ENCODE data around the gene TLE2. TPM values are rescaled to one million over a fixed set of nuclear protein-coding genes. Genes with fewer than 3 reads are reported as not detected.

The TLE2 gene
- total and polyA plus RNA-seq, 9 of the 15 experiments (the other 6 are each of a cell fraction or from before 2014, with no cell fraction given): 0.35 to 13.1 (median 6.2) TPM

DNA sequence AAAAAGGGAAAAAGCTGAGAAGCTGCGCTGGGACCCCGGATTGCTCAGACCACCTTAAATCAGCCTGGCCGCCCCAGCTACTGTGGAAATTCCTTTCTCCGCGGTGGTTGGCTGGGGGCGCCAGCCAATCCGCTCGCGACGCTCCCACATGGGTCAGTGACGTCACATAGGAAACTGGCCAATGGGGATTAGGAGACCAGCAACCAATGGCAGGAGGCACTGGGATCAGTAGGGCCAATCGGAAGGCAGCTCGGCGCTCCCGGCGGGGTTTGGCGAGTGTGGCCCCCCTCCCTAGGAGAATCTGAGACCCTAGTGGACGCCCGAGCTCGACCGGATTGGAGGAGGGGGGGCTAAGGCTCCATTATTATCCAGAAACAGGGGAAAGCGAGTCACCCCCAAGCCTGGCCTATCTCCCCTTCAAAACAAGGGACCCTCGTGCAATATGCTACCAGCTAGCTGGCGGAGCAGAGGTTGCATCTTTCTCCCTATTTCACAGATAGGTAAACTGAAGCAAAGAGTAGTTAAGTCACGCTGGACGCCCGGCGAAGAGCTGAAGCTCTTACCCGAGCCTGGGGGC is 6.5 kb upstream of the TLE2 start (continued):
- TF ChIP-seq SETDB1 (IDR thresholded peaks at IDR 0.05; ENCODE audit: low read length) (no peak), OTX1 (CRISPR knock-in tag; IDR thresholded peaks at IDR 0.05) (no peak), TAF9B (IDR thresholded peaks at IDR 0.05; ENCODE audit: partially characterized antibody) (no peak), ZNF77 (CRISPR knock-in tag; IDR thresholded peaks at IDR 0.05) (no peak), PYGO2 (tag; IDR thresholded peaks at IDR 0.05) (no peak; the same call in 1 of the 2 replicates), ZNF217 (CRISPR knock-in tag; IDR thresholded peaks at IDR 0.05) (no peak)
- TF ChIP-seq, protein P1, sequence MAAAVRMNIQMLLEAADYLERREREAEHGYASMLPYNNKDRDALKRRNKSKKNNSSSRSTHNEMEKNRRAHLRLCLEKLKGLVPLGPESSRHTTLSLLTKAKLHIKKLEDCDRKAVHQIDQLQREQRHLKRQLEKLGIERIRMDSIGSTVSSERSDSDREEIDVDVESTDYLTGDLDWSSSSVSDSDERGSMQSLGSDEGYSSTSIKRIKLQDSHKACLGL (CRISPR knock-in tag; IDR thresholded peaks at IDR 0.05; ENCODE audit: borderline replicate concordance, poor library complexity, severe bottlenecking): no peak

- H3K27me3 ChIP-seq (ENCODE audit: control insufficient read depth in 2 of 2, insufficient read depth in 2 of 2, low read length in 2 of 2): no peaks in the 10 kb centered on the region
- ATAC-seq (no peak), DNase-seq (ENCODE audit: extremely low read depth in 1 of 4, low spot score in 3 of 4) (peak in 2 of 4 experiments; percentile 23 to 47), FAIRE-seq (peak; percentile 61)
- H3K36me3 ChIP-seq (ENCODE audit: control insufficient read depth, insufficient read depth, low read length): no peaks in the 10 kb centered on the region
- peak overlapping the region; percentile 86 for H2AFZ ChIP-seq (ENCODE audit: low read depth, low read length)
- intact Hi-C loops (cut with micrococcal nuclease): loop anchor here (1.0 to 5.0 kb wide), 2 partner anchors 37 to 58 kb away; partner anchors contain the start of gene TLE6
- H3K27ac ChIP-seq (ENCODE audit: extremely low read depth, low read depth, low read length): peak overlapping the region; percentile 85
- H3K9me1 ChIP-seq (ENCODE audit: control insufficient read depth, insufficient read depth, low read length): no peaks in the 10 kb centered on the region
- in situ Hi-C loops (cut with MboI): no loop called here
- H3K79me2 ChIP-seq (ENCODE audit: control insufficient read depth, insufficient read depth, low read length): peaks cover 7% of the 10 kb centered on the region; the same call in 1 of the 3 replicates
- BruUV-seq (replicated peaks): TSS peak; percentile 99
- H3K9me3 ChIP-seq (replicated peaks; ENCODE audit: control insufficient read depth, insufficient read depth, low read depth, low read length): no peaks in the 10 kb centered on the region
- H4K20me1 ChIP-seq (replicated peaks; ENCODE audit: control insufficient read depth, insufficient read depth, low read length): no peaks in the 10 kb centered on the region
- peak overlapping the region; percentile 89 for H3K4me2 ChIP-seq (ENCODE audit: insufficient read depth, low read length)
- peaks cover 29 to 41% of the 10 kb centered on the region in 2 experiments for H3K4me1 ChIP-seq (replicated peaks in 1 of 2; ENCODE audit: control insufficient read depth in 2 of 2, insufficient read depth in 2 of 2, low read length in 2 of 2)
- ChIA-PET POLR2A (interaction anchor here (0.6 to 2.9 kb wide), 16 partner anchors 8 to 84 kb away, joined by 3 to 21 read pairs (median 4); partner anchors contain the start of gene TLE6), CTCF (ENCODE audit: low intra/inter-chr PET ratio) (no interaction called here)
- peak overlapping the region; percentile 90 to 92 for H3K9ac ChIP-seq (ENCODE audit: insufficient read depth in 1 of 2, low read depth in 2 of 2, low read length in 2 of 2)
- peak overlapping the region; percentile 61 for H3K4me3 ChIP-seq
- WGBS (ENCODE audit: insufficient coverage, low coverage, missing lambda C conversion rate): 16% methylated on average over 26 of the region's 28 CpGs
- TF ChIP-seq HIVEP1 (CRISPR knock-in tag; IDR thresholded peaks at IDR 0.05) (no peak), AFF4 (CRISPR knock-in tag; IDR thresholded peaks at IDR 0.05) (peak; percentile 66; the same call in 1 of the 2 replicates), BHLHE40 (IDR thresholded peaks at IDR 0.05; ENCODE audit: low read length) (no peak), SIN3B (IDR thresholded peaks at IDR 0.05; ENCODE audit: low read depth) (0 out of 2 replicates have a peak, but pooled peaks have one; percentile 27), BCOR (IDR thresholded peaks at IDR 0.05) (peak; percentile 69; the same call in 1 of the 2 replicates), MCM2 (IDR thresholded peaks at IDR 0.05; ENCODE audit: low read depth) (no peak), ZBTB2 (IDR thresholded peaks at IDR 0.05) (peak; percentile 65; the same call in 1 of the 2 replicates), ERF (CRISPR knock-in tag; IDR thresholded peaks at IDR 0.05) (no peak)
These were observed 5.8 kb upstream of the TLE2 start for GRCh38 chr19:3034656-3035541.
